ENCODE results near the gene PTGER3. TPM values are rescaled to one million over a fixed set of nuclear protein-coding genes. Genes with fewer than 3 reads are reported as not detected.
A peak's percentile ranks its signal among the peaks of the same experiment; 100 is the strongest.

Gene PTGER3
- under 1 TPM in 4 of 6 experiments, not detected in 2; 0.12 to 0.35 (median 0.20) TPM for total RNA-seq
- long read RNA-seq, result 0 reads

DNA sequence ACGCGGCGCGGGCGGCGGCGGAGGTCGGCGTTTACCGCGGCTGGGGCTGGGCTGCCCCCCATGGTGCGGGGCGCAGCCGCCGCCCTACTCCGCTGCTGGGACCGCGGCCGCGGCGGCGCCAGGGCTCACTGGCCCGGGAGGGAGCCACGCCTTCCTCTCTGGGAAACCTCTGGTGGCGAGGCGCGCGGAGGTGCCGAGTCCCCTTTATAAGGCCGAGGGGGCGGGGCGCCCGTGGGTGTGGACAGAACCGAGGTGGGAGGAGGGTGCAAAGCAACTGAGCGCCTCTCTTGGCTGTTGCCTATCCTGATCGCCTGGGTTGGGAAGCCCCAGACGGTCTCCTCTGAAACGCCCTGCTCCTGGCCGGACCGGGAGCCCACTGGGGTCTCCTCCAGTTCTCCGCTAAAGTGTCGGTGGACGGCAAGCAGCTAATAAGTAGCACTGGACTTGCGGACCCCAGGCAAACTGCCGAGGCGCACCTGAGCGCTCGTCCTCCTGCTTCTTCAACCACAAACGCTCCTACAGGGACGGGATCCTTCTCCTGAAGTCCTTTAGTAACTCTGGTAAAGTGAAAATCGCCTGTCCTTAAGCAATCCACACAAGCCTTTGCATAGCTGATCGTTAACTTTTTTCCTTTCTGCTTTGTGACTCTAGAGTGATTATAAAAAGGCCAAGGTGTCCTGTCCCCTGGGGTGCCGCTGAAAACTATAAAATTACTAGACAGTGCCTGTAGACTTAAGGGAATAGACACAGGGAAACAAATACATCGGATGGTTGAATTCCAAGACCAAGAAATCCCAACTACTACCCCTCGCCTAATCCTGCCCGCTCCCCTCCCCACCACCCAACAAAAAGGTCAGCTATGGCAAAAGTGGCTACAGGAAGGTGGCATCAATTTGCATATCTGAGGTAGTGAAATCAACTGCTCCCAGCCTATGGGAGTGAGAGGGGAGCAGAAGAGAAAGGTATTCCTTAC lies at the start of gene PTGER3:
Gene PTGER3 (minus strand): TSS at position 182 of the 973 bp plus-strand sequence. CDS start 239 bp downstream, outside the sequence.
- Histone ChIP-seq H3K36me3 (no peaks in the 10 kb centered on the region), H3K4me3 (peak within 1 kb of the TSS; percentile 27 to 40 (median 38)), H3K27ac (no peak within 1 kb of the TSS), H3K4me1 (peaks cover 0 to 18% (median 5%) of the 10 kb centered on the region in 4 donors), H3K9me3 (no peaks in the 10 kb centered on the region), H3K27me3 (peaks cover 0 to 25% of the 10 kb centered on the region in 2 donors)
- DNase-seq (peak; percentile 50 to 65 (median 59)), ATAC-seq (peak; percentile 60 to 66 (median 65))
- WGBS (ENCODE audit: insufficient coverage, low coverage, low lambda C conversion rate, missing lambda C conversion rate), result 13% methylated on average over 18 of the region's 56 CpGs
- TF ChIP-seq POLR2A (IDR thresholded peaks at IDR 0.05), result no peak
- TF ChIP-seq, protein P1, sequence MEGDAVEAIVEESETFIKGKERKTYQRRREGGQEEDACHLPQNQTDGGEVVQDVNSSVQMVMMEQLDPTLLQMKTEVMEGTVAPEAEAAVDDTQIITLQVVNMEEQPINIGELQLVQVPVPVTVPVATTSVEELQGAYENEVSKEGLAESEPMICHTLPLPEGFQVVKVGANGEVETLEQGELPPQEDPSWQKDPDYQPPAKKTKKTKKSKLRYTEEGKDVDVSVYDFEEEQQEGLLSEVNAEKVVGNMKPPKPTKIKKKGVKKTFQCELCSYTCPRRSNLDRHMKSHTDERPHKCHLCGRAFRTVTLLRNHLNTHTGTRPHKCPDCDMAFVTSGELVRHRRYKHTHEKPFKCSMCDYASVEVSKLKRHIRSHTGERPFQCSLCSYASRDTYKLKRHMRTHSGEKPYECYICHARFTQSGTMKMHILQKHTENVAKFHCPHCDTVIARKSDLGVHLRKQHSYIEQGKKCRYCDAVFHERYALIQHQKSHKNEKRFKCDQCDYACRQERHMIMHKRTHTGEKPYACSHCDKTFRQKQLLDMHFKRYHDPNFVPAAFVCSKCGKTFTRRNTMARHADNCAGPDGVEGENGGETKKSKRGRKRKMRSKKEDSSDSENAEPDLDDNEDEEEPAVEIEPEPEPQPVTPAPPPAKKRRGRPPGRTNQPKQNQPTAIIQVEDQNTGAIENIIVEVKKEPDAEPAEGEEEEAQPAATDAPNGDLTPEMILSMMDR (IDR thresholded peaks at IDR 0.05), result no peak
- intact Hi-C loops (cut with DNase I), result loop anchor here in 1 of 2 donors (10.0 kb wide), 1 partner anchor 363 kb away; no protein-coding TSS in a partner anchor

DNA sequence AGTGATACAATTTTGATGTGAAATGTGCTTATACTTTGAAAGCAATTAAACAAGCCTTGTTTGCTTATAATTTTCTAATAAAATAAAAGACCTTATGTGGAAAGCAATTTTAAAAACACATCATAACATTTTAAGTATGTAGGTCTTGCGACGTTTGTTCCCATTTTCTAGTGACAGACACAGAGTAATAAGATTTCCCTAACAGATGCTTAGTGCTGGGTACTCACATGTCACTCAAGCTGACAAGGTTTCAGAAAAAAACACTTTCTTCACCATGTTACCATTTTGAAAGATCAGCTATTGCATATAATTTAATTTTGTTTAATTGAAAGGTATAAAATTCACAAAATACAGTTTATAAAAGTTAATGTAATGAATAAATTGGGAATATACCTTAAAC lies 47.3 kb upstream of the PTGER3 start:
- Histone ChIP-seq H3K4me3 (no peak overlapping the region), H3K36me3 (no peaks in the 10 kb centered on the region), H3K4me1 (no peaks in the 10 kb centered on the region), H3K27ac (no peak overlapping the region), H3K27me3 (no peaks in the 10 kb centered on the region), H3K9me3 (no peaks in the 10 kb centered on the region)
- no peak for DNase-seq
- TF ChIP-seq POLR2A (IDR thresholded peaks at IDR 0.05), result no peak
- TF ChIP-seq, protein P1 (IDR thresholded peaks at IDR 0.05), result no peak
- intact Hi-C loops (cut with DNase I), result no loop called here
- WGBS (ENCODE audit: insufficient coverage, low coverage, low lambda C conversion rate, missing lambda C conversion rate), result 94% methylated on average over 2 of the region's 2 CpGs
- ATAC-seq, result no peak

DNA sequence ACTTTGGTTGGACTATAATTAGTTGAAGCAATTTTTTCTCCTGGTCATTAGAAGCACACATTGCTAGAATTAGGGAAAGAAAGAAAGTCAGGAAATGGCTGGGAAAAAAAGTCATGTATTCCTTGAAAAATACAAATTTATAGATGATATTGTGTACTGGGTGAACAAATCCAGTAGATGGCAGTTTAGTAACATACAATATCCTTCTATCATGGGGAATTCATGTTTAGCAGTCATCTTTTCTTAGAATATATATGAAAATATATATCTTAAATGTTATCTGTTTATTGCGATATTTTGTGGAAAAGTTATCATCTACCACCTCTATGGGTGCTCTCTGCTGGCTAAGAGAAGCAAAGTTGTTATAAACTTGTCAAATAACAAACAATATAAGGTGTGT lies 46.3 kb upstream of the PTGER3 start:
- Histone ChIP-seq H3K36me3 (no peaks in the 10 kb centered on the region), H3K27me3 (no peaks in the 10 kb centered on the region), H3K4me3 (no peak overlapping the region), H3K9me3 (no peaks in the 10 kb centered on the region), H3K27ac (no peak overlapping the region), H3K4me1 (no peaks in the 10 kb centered on the region)
- ATAC-seq (no peak), DNase-seq (no peak)
- TF ChIP-seq, protein P1 (IDR thresholded peaks at IDR 0.05), result peak; percentile 19 to 30 (median 24)
- no peak for TF ChIP-seq POLR2A (IDR thresholded peaks at IDR 0.05)
- intact Hi-C loops (cut with DNase I), result no loop called here
- WGBS (ENCODE audit: insufficient coverage, low coverage, low lambda C conversion rate, missing lambda C conversion rate), result 61% methylated on average over 1 of the region's 1 CpG

DNA sequence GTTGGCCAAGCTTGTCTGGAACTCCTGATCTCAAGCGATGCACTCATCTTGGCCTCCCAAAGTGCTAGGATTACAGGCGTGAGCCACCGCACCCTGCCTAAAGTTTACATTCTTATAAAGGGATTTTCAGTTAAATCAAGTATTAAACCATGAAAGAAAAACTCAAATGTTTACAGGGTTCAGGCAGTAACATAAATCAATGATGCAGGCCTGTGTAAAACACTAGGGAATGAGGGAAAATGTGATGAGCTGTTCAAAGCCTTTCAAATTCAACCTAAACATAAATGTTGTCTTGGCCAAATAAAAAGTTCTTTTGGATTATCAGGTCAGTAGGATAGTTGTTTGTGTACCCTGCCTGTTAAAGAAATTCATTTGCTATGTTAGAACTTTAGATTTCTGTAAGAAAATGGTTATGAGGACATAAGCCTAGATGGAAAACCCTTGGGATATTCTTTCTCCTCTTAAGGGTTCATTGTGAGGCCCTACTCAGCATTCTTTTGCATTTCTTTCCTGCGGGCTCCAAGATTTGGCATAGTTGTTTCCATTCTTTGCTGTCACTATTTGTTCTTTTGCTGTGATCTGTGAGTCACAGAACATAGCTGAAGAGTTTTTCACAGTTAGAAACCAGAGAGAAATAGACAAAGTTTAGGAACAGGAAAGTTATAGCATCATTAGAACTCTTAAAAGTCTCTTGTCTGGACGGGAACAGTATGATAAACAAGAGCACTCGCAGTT lies 42.1 kb upstream of the PTGER3 start:
- Histone ChIP-seq H3K36me3 (no peaks in the 10 kb centered on the region), H3K27me3 (no peaks in the 10 kb centered on the region), H3K27ac (no peak overlapping the region), H3K9me3 (no peaks in the 10 kb centered on the region), H3K4me3 (no peak overlapping the region), H3K4me1 (no peaks in the 10 kb centered on the region)
- no peak for ATAC-seq
- DNase-seq, result no peak
- 83% methylated on average over 6 of the region's 6 CpGs for WGBS (ENCODE audit: insufficient coverage, low coverage, low lambda C conversion rate, missing lambda C conversion rate)
- no peak for TF ChIP-seq POLR2A (IDR thresholded peaks at IDR 0.05)
- TF ChIP-seq, protein P1 (IDR thresholded peaks at IDR 0.05), result no peak
- intact Hi-C loops (cut with DNase I), result no loop called here
